GM21447 (cell line): Measurements from ENCODE around the gene WFDC1.

Experiments used
- ATAC-seq: cut with Tn5 transposase; IDR thresholded peaks from one replicate; pipeline ENCODE4 v1.9.1; 2021; ENCODE audit not compliant: unreplicated experiment

WFDC1 gene

GRCh38 chr16:84371553-84371865 lies 76.8 kb downstream of the WFDC1 start:
- no peak for ATAC-seq

- no peak for ATAC-seq
Measured at GRCh38 chr16:84373907-84374489, 79.3 kb downstream of the WFDC1 start.

GRCh38 chr16:84378099-84378498 lies 83.4 kb downstream of the WFDC1 start:
- no peak for ATAC-seq

GRCh38 chr16:84378567-84378966 lies 83.9 kb downstream of the WFDC1 start:
- no peak for ATAC-seq

GRCh38 chr16:84379008-84379708 lies 84.5 kb downstream of the WFDC1 start:
- ATAC-seq: no peak
